ENCODE results near the gene POU2AF1. TPM values are rescaled to one million over a fixed set of nuclear protein-coding genes. Genes with fewer than 3 reads are reported as not detected.

POU2AF1 gene
- total and polyA plus RNA-seq, 4 donors = 0.21 to 2.0 (median 0.83) TPM

DNA sequence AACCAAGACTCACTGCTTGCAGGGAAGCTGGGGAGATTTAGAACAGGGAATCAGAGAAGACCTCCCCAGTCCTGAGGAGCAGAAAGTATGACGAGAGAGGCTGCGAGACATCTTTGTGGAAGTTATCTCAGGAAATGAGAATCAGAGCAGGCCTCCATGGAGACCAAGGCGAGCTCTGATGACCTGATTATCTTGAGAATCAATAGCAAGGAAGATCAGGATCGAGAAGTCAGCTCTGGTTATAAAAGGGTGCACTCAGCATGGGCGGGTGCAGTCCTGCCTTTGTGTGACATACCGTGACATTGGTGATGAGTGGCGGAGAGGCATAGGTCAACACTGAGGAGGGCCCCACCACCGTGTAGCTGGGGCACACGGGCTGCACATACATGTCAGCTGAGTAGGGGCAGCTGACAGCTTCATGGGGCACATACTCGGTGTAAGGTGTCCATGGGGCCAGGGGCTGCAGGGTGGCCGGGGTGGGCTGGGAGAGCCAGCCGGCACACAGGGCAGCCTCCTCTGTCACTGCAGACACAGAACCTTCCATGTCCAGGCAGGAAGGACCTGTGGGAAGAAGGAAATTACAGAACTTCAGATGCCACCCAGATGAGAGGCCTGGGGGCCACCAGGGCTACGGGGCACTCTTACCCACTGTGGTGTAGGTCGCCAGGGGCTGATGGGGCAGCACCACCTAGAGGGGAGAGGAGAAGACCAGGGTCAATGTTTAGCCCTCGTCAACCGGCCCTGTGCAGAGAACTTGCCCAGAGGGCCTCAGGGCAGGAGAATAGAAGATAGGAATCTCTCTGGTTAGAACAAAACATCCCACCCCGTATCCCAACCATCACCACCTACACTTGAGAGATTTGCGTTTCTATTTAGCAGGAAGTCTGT is 21.7 kb downstream of the POU2AF1 start:
- H3K27ac ChIP-seq (ENCODE audit: low read depth in 1 of 2, low read length in 2 of 2) = no peak overlapping the region
- DNase-seq (ENCODE audit: low spot score) = no peak
- H3K36me3 ChIP-seq (ENCODE audit: control insufficient read depth in 4 of 4, insufficient read depth in 3 of 4, low read depth in 1 of 4, low read length in 3 of 4) = no peaks in the 10 kb centered on the region
- 89% methylated on average over 18 of the region's 18 CpGs for WGBS
- H3K4me1 ChIP-seq (ENCODE audit: control insufficient read depth in 4 of 4, insufficient read depth in 4 of 4, low read length in 3 of 4) = peaks cover 4 to 20% (median 11%) of the 10 kb centered on the region in 4 donors
- H3K9me3 ChIP-seq (ENCODE audit: control insufficient read depth in 4 of 4, low read length in 3 of 4) = no peaks in the 10 kb centered on the region
- no peak overlapping the region for H3K4me3 ChIP-seq (ENCODE audit: low read depth in 1 of 3, low read length in 3 of 3)
- no peaks in the 10 kb centered on the region for H3K27me3 ChIP-seq (ENCODE audit: control insufficient read depth in 4 of 4, insufficient read depth in 4 of 4, low read length in 3 of 4)
- TF ChIP-seq RAD21 (IDR thresholded peaks at IDR 0.05) = peak; percentile 18 to 49
- TF ChIP-seq, protein P1, sequence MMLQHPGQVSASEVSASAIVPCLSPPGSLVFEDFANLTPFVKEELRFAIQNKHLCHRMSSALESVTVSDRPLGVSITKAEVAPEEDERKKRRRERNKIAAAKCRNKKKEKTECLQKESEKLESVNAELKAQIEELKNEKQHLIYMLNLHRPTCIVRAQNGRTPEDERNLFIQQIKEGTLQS (IDR thresholded peaks at IDR 0.05) = no peak
- no peak overlapping the region for H3K9ac ChIP-seq (ENCODE audit: low read depth in 1 of 2, low read length in 2 of 2)

- TF ChIP-seq HNF4G (IDR thresholded peaks at IDR 0.05) (no peak), TAF1 (conservative IDR thresholded peaks at IDR 0.05) (no peak), FOXA2 (IDR thresholded peaks at IDR 0.05) (no peak), NR2F2 (IDR thresholded peaks at IDR 0.05) (no peak), FOXA1 (IDR thresholded peaks at IDR 0.05) (no peak), ZBTB33 (IDR thresholded peaks at IDR 0.05) (no peak), RXRA (IDR thresholded peaks at IDR 0.05) (no peak), RAD21 (IDR thresholded peaks at IDR 0.05) (no peak)
- TF ChIP-seq, protein P2, sequence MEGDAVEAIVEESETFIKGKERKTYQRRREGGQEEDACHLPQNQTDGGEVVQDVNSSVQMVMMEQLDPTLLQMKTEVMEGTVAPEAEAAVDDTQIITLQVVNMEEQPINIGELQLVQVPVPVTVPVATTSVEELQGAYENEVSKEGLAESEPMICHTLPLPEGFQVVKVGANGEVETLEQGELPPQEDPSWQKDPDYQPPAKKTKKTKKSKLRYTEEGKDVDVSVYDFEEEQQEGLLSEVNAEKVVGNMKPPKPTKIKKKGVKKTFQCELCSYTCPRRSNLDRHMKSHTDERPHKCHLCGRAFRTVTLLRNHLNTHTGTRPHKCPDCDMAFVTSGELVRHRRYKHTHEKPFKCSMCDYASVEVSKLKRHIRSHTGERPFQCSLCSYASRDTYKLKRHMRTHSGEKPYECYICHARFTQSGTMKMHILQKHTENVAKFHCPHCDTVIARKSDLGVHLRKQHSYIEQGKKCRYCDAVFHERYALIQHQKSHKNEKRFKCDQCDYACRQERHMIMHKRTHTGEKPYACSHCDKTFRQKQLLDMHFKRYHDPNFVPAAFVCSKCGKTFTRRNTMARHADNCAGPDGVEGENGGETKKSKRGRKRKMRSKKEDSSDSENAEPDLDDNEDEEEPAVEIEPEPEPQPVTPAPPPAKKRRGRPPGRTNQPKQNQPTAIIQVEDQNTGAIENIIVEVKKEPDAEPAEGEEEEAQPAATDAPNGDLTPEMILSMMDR (IDR thresholded peaks at IDR 0.05; ENCODE audit: low read depth, low read length, missing input control) = no peak
- TF ChIP-seq, protein P3, sequence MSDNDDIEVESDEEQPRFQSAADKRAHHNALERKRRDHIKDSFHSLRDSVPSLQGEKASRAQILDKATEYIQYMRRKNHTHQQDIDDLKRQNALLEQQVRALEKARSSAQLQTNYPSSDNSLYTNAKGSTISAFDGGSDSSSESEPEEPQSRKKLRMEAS (IDR thresholded peaks at IDR 0.05) = no peak
- Histone ChIP-seq H3K4me1 (ENCODE audit: control insufficient read depth in 4 of 4, insufficient read depth in 4 of 4, low read length in 3 of 4) (peaks cover 4 to 19% (median 10%) of the 10 kb centered on the region in 4 donors), H3K27ac (ENCODE audit: low read depth in 1 of 2, low read length in 2 of 2) (no peak overlapping the region), H3K9ac (ENCODE audit: low read depth in 1 of 2, low read length in 2 of 2) (no peak overlapping the region), H3K9me3 (ENCODE audit: control insufficient read depth in 4 of 4, low read length in 3 of 4) (no peaks in the 10 kb centered on the region), H3K27me3 (ENCODE audit: control insufficient read depth in 4 of 4, insufficient read depth in 4 of 4, low read length in 3 of 4) (no peaks in the 10 kb centered on the region), H3K4me3 (ENCODE audit: low read depth in 1 of 3, low read length in 3 of 3) (no peak overlapping the region), H3K36me3 (ENCODE audit: control insufficient read depth in 4 of 4, insufficient read depth in 3 of 4, low read depth in 1 of 4, low read length in 3 of 4) (no peaks in the 10 kb centered on the region)
- 86% methylated on average over 3 of the region's 3 CpGs for WGBS
- DNase-seq (ENCODE audit: low spot score) = no peak
Observed at GRCh38 chr11:111356660-111357048, 22.4 kb downstream of the POU2AF1 start.

GRCh38 chr11:111355956-111356659 is 23.0 kb downstream of the POU2AF1 start:
- H3K4me1 ChIP-seq (ENCODE audit: control insufficient read depth in 4 of 4, insufficient read depth in 4 of 4, low read length in 3 of 4) = peaks cover 4 to 24% (median 10%) of the 10 kb centered on the region in 4 donors
- H3K9me3 ChIP-seq (ENCODE audit: control insufficient read depth in 4 of 4, low read length in 3 of 4) = no peaks in the 10 kb centered on the region
- no peak for DNase-seq (ENCODE audit: low spot score)
- TF ChIP-seq YY1 (IDR thresholded peaks at IDR 0.05) = no peak
- H3K27me3 ChIP-seq (ENCODE audit: control insufficient read depth in 4 of 4, insufficient read depth in 4 of 4, low read length in 3 of 4) = no peaks in the 10 kb centered on the region
- H3K36me3 ChIP-seq (ENCODE audit: control insufficient read depth in 4 of 4, insufficient read depth in 3 of 4, low read depth in 1 of 4, low read length in 3 of 4) = no peaks in the 10 kb centered on the region
- no peak overlapping the region for H3K27ac ChIP-seq (ENCODE audit: low read depth in 1 of 2, low read length in 2 of 2)
- H3K4me3 ChIP-seq (ENCODE audit: low read depth in 1 of 3, low read length in 3 of 3) = no peak overlapping the region
- WGBS = 68% methylated on average over 5 of the region's 5 CpGs
- H3K9ac ChIP-seq (ENCODE audit: low read depth in 1 of 2, low read length in 2 of 2) = no peak overlapping the region

Measured in liver (tissue), 9 donors.